H1 (cell line): ENCODE data around the gene DEFB108B. TPM values are rescaled to one million over a fixed set of nuclear protein-coding genes. Genes with fewer than 3 reads are reported as not detected.
"Not testable (repeated sequence)": the region's sequence is repeated elsewhere in the genome, so short reads cannot be mapped to it uniquely, and the experiment has no call there.

ENCODE experiments used
- CTCF ChIA-PET: fragments of 300-600 bp; sonication (Branson Sonifier 250); formaldehyde crosslinking; loops from one replicate; lab custom pipeline; 2021; ENCODE audit not compliant: partially characterized antibody; lab: Charles Lee
- POLR2A ChIA-PET: fragments of 300-600 bp; sonication (Branson Sonifier 250); formaldehyde crosslinking; loops from one replicate; lab custom pipeline; 2021; ENCODE audit warnings: inconsistent platforms; ENCODE audit not compliant: partially characterized antibody; lab: Charles Lee
- DNase-seq, 2 experiments: peaks; one replicate each; pipeline versions ENCODE4 v3.0.0 to v3.0.0-alpha.2; 2010 to 2022; ENCODE audit warnings: low spot score in 2 of 2, low read depth in 1 of 2, mixed read lengths in 1 of 2
- FAIRE-seq: peaks from 2 replicates; lab custom pipeline; 2011; peaks lifted over from hg19 to GRCh38; lab: Jason Lieb, UNC
- H2AFZ ChIP-seq: 2 replicates; pipeline ENCODE4 v1.8.1; 2012; ENCODE audit warnings: low read length, inconsistent platforms
- H2AK5ac ChIP-seq: 2 replicates; pipeline ENCODE4 v1.6.1; 2013; ENCODE audit warnings: low read depth, low read length
- H2BK120ac ChIP-seq: replicated peaks from 2 replicates; pipeline ENCODE3; 2013; ENCODE audit warnings: low read depth, low read length, inconsistent platforms
- H2BK12ac ChIP-seq: 2 replicates; pipeline ENCODE4 v1.6.1; 2013; ENCODE audit warnings: low read depth, low read length
- H2BK15ac ChIP-seq: 2 replicates; pipeline ENCODE4 v1.6.1; 2013; ENCODE audit warnings: low read length
- H2BK20ac ChIP-seq: 2 replicates; pipeline ENCODE4 v1.6.1; 2013; ENCODE audit warnings: low read length
- H2BK5ac ChIP-seq: 2 replicates; pipeline ENCODE4 v1.6.1; 2013; ENCODE audit warnings: low read depth, low read length
- H3K14ac ChIP-seq: 2 replicates; pipeline ENCODE4 v1.6.1; 2013; ENCODE audit warnings: inconsistent platforms; ENCODE audit not compliant: insufficient read length
- H3K18ac ChIP-seq: 2 replicates; pipeline ENCODE4 v1.6.1; 2013; ENCODE audit warnings: low read length; ENCODE audit errors: extremely low read depth
- H3K23ac ChIP-seq: 2 replicates; pipeline ENCODE4 v1.6.1; 2013; ENCODE audit warnings: inconsistent platforms; ENCODE audit not compliant: insufficient read length
- H3K23me2 ChIP-seq: 2 replicates; pipeline ENCODE4 v1.6.1; 2013; ENCODE audit warnings: low read depth, low read length
- H3K27ac ChIP-seq: 2 replicates; pipeline ENCODE4 v1.6.1; 2011; ENCODE audit warnings: low read depth, low read length, inconsistent platforms
- H3K27me3 ChIP-seq, 4 experiments: replicated peaks in 1 of 4; 1 replicate in 1 of 4; 2 replicates in 3 of 4; pipeline versions ENCODE4 v1.6.1 to v1.8.1; 2011 to 2013; ENCODE audit warnings: low read length in 3 of 4, mild to moderate bottlenecking in 3 of 4, inconsistent platforms in 2 of 4, mixed read lengths in 2 of 4, moderate library complexity in 1 of 4; ENCODE audit not compliant: control insufficient read depth in 3 of 4, insufficient read depth in 3 of 4; ENCODE audit errors: extremely low read depth in 1 of 4
- H3K36me3 ChIP-seq, 4 experiments: 2 replicates each; pipeline versions ENCODE4 v1.6.1 to v1.8.1; 2011 to 2013; ENCODE audit warnings: mild to moderate bottlenecking in 4 of 4, low read length in 3 of 4, moderate library complexity in 2 of 4, control low read depth in 1 of 4, inconsistent platforms in 1 of 4; ENCODE audit not compliant: insufficient read depth in 4 of 4, control insufficient read depth in 2 of 4
- H3K4ac ChIP-seq: replicated peaks from 2 replicates; pipeline ENCODE3; 2013; ENCODE audit warnings: low read length, low read depth, mixed read lengths, inconsistent platforms; ENCODE audit not compliant: insufficient read length
- H3K4me1 ChIP-seq, 4 experiments: replicated peaks in 1 of 4; 1 replicate in 1 of 4; 2 replicates in 3 of 4; pipeline versions ENCODE4 v1.6.1 to v1.8.1; 2011 to 2013; ENCODE audit warnings: low read length in 3 of 4, inconsistent platforms in 2 of 4, mixed read lengths in 1 of 4; ENCODE audit not compliant: insufficient read depth in 4 of 4, control insufficient read depth in 3 of 4
- H3K4me2 ChIP-seq, 2 experiments: 2 replicates each; pipeline versions ENCODE4 v1.6.1 to v1.8.1; 2011 to 2013; ENCODE audit warnings: low read depth in 2 of 2, low read length in 2 of 2, control low read depth in 1 of 2, inconsistent platforms in 1 of 2, mild to moderate bottlenecking in 1 of 2; ENCODE audit not compliant: insufficient read depth in 1 of 2
- H3K4me3 ChIP-seq, 4 experiments: fragments of 200-600, 300-600 bp in 1 of 4; sonication (generic), shearing (Covaris generic), sonication (Bioruptor Twin) in 1 of 4; 2 replicates each; pipeline versions ENCODE4 v1.5.1 to v1.8.1; 2011 to 2016; ENCODE audit warnings: low read length in 4 of 4, low read depth in 3 of 4, control low read depth in 2 of 4, inconsistent platforms in 2 of 4, mild to moderate bottlenecking in 2 of 4, mixed read lengths in 1 of 4, moderate library complexity in 1 of 4; ENCODE audit not compliant: insufficient read depth in 2 of 4; ENCODE audit errors: extremely low read depth in 1 of 4
- H3K56ac ChIP-seq: replicated peaks from 2 replicates; pipeline ENCODE3; 2013; ENCODE audit warnings: low read depth, mild to moderate bottlenecking, mixed read lengths, low read length, inconsistent platforms; ENCODE audit not compliant: insufficient read length
- H3K79me1 ChIP-seq: 2 replicates; pipeline ENCODE4 v1.6.1; 2013; ENCODE audit warnings: low read depth, low read length, control low read depth
- H3K79me2 ChIP-seq, 2 experiments: 2 replicates each; pipeline versions ENCODE4 v1.6.1 to v1.8.1; 2012 to 2013; ENCODE audit warnings: low read length in 2 of 2, mild to moderate bottlenecking in 2 of 2, inconsistent platforms in 1 of 2; ENCODE audit not compliant: insufficient read depth in 2 of 2, control insufficient read depth in 1 of 2
- H3K9ac ChIP-seq, 4 experiments: replicated peaks in 1 of 4; 1 replicate in 1 of 4; 2 replicates in 3 of 4; pipeline versions ENCODE4 v1.6.1 to v1.8.1; 2011 to 2013; ENCODE audit warnings: low read depth in 3 of 4, low read length in 3 of 4, control low read depth in 2 of 4, mild to moderate bottlenecking in 2 of 4, moderate library complexity in 2 of 4, inconsistent platforms in 1 of 4; ENCODE audit errors: extremely low read depth in 1 of 4
- H3K9me3 ChIP-seq, 2 experiments: 2 replicates each; pipeline versions ENCODE4 v1.6.1 to v1.8.1; 2012 to 2013; ENCODE audit warnings: mild to moderate bottlenecking in 2 of 2, moderate library complexity in 2 of 2, control low read depth in 1 of 2, inconsistent platforms in 1 of 2, low read depth in 1 of 2, low read length in 1 of 2, mixed read lengths in 1 of 2; ENCODE audit not compliant: insufficient read depth in 2 of 2
- H4K20me1 ChIP-seq, 2 experiments: replicated peaks in 1 of 2; 2 replicates each; pipeline versions ENCODE3 to v1.8.1; 2011 to 2013; ENCODE audit warnings: inconsistent platforms in 2 of 2, low read length in 2 of 2, mild to moderate bottlenecking in 1 of 2; ENCODE audit not compliant: insufficient read depth in 2 of 2, control insufficient read depth in 1 of 2
- H4K5ac ChIP-seq: 2 replicates; pipeline ENCODE4 v1.6.1; 2013; ENCODE audit warnings: low read length, low read depth, mixed read lengths, inconsistent platforms; ENCODE audit not compliant: insufficient read length
- H4K8ac ChIP-seq: 2 replicates; pipeline ENCODE4 v1.8.0; 2013; ENCODE audit warnings: mild to moderate bottlenecking, moderate library complexity, low read length, inconsistent platforms; ENCODE audit not compliant: insufficient read depth; ENCODE audit errors: extremely low read depth
- H4K91ac ChIP-seq: replicated peaks from 2 replicates; pipeline ENCODE3; 2013; ENCODE audit warnings: low read length, mixed read lengths, inconsistent platforms; ENCODE audit not compliant: insufficient read length
- ATF3 ChIP-seq: IDR thresholded peaks from 2 replicates; pipeline ENCODE4 v1.6.1; 2011; ENCODE audit warnings: low read depth, mild to moderate bottlenecking, low read length; ENCODE audit not compliant: insufficient read depth
- CTCF ChIP-seq, 3 experiments: IDR thresholded peaks; 1 replicate in 2 of 3; 2 replicates in 1 of 3; pipeline versions ENCODE4 v1.5.1 to v1.6.1; 2011; ENCODE audit warnings: low read length in 3 of 3, mild to moderate bottlenecking in 3 of 3, inconsistent platforms in 2 of 3, low read depth in 1 of 3, moderate library complexity in 1 of 3; ENCODE audit not compliant: insufficient read depth in 1 of 3; ENCODE audit errors: control extremely low read depth in 1 of 3
- MAX ChIP-seq: IDR thresholded peaks from 2 replicates; pipeline ENCODE4 v1.6.1; 2012; ENCODE audit warnings: inconsistent platforms
- RAD21 ChIP-seq, 2 experiments: IDR thresholded peaks in 1 of 2; conservative IDR thresholded peaks in 1 of 2; 2 replicates each; pipeline ENCODE4 v1.6.1; 2011; ENCODE audit warnings: low read depth in 2 of 2, low read length in 2 of 2, improper control_type of control experiment in 1 of 2, inconsistent platforms in 1 of 2, mild to moderate bottlenecking in 1 of 2, moderate library complexity in 1 of 2
- WGBS, 2 experiments: shearing (Covaris generic) in 1 of 2; methylation state at CpG; one replicate each; pipeline versions ENCODE4 v1.1.6 to v1.1.7; 2013 to 2015; ENCODE audit warnings: low lambda C conversion rate in 2 of 2, mixed read lengths in 2 of 2, inconsistent platforms in 1 of 2, low coverage in 1 of 2, missing lambda C conversion rate in 1 of 2; ENCODE audit not compliant: insufficient replicate concordance in 2 of 2, insufficient coverage in 1 of 2, insufficient read length in 1 of 2; ENCODE audit errors: extremely low coverage in 1 of 2, missing lambda C conversion rate in 1 of 2; 5-methylcytosine and 5-hydroxymethylcytosine counted together
- polyA plus RNA-seq, 7 experiments: library from polyadenylated mRNA; depleted of rRNA in 3 of 7; stranded (reverse) in 5 of 7; unstranded in 2 of 7; fragments of >200 nt in 5 of 7; fragments of 200-250 nt in 2 of 7; gene quantifications; 1 replicate in 5 of 7; 2 replicates in 1 of 7; 4 replicates in 1 of 7; pipeline versions ENCODE4 v1.2.1 to v1.2.3, GENCODE V29; 2011 to 2013; ENCODE audit warnings: missing spikeins in 2 of 7, mixed read lengths in 2 of 7
- total RNA-seq: library from RNA; stranded (reverse); fragmentation: NEBNext Ultra II Directional; extraction: Animal tissue kit (Norgen Biotek cat#: 25700); gene quantifications from 2 replicates; pipeline ENCODE4 v1.2.1, GENCODE V29; 2021

DEFB108B gene
- total and polyA plus RNA-seq, 2 of the 8 experiments (the other 6 are each of a cell fraction or from before 2014, with no cell fraction given): not detected

GRCh38 chr11:71800335-71800953 is 32.6 kb upstream of the DEFB108B start:
- H3K9me3 ChIP-seq, H3K23ac ChIP-seq, H3K23me2 ChIP-seq, POLR2A ChIA-PET, H3K4me2 ChIP-seq, H2BK12ac ChIP-seq, H2AFZ ChIP-seq, H2BK5ac ChIP-seq, H3K27ac ChIP-seq, H2BK20ac ChIP-seq, H3K14ac ChIP-seq, H3K36me3 ChIP-seq, H2BK120ac ChIP-seq, H2BK15ac ChIP-seq, H3K9ac ChIP-seq, H2AK5ac ChIP-seq, H3K4me3 ChIP-seq, H3K18ac ChIP-seq, H3K4ac ChIP-seq, H3K56ac ChIP-seq, H4K8ac ChIP-seq, H4K91ac ChIP-seq, H3K4me1 ChIP-seq, H3K79me2 ChIP-seq, H3K79me1 ChIP-seq, H3K27me3 ChIP-seq, H4K20me1 ChIP-seq, H4K5ac ChIP-seq, FAIRE-seq: not testable (repeated sequence)
- TF ChIP-seq ATF3: 0 out of 2 replicates have a peak, but pooled peaks have one; percentile 5
- 0 out of 2 replicates have a peak, but pooled peaks have one; percentile 23 for TF ChIP-seq MAX
- TF ChIP-seq RAD21 (IDR thresholded peaks at IDR 0.05 in 1 of 2, conservative IDR thresholded peaks at IDR 0.05 in 1 of 2; ENCODE audit: low read depth in 2 of 2, low read length in 2 of 2): peak; percentile 68 to 71
- TF ChIP-seq CTCF (IDR thresholded peaks at IDR 0.05; ENCODE audit: control extremely low read depth in 1 of 3, insufficient read depth in 1 of 3, low read depth in 1 of 3, low read length in 3 of 3): peak; percentile 77 to 95 (median 82)
- 54% methylated on average over 13 of the region's 13 CpGs; no CpG with 5 or more reads in 1 of the 2 experiments for WGBS, 2 experiments
- DNase-seq: peak; percentile 66 to 98
- CTCF ChIA-PET: interaction anchor here (0.8 to 1.6 kb wide), 10 partner anchors 9 to 143 kb away, joined by 3 to 7 read pairs (median 3); no protein-coding TSS in a partner anchor
